Fibroblast of mammary gland (primary cell): Measurements from ENCODE around the gene VEPH1.

Experiments
- DNase-seq: peaks from one replicate; pipeline ENCODE4 v3.0.0-alpha.2; 2010; ENCODE audit warnings: low read depth
- H3K4me3 ChIP-seq: 2 replicates; pipeline ENCODE4 v1.5.1; 2011; ENCODE audit warnings: low read depth, mild to moderate bottlenecking, low read length, moderate library complexity; ENCODE audit not compliant: control insufficient read depth
- TF ChIP-seq, protein P1 (sequence below): conservative IDR thresholded peaks from 2 replicates; pipeline ENCODE4 v1.5.1; 2011; ENCODE audit warnings: low read depth, low read length, inconsistent platforms; ENCODE audit not compliant: control insufficient read depth, insufficient read depth

VEPH1 gene

GRCh38 chr3:157405457-157405856, 97.8 kb downstream of the VEPH1 start:
- H3K4me3 ChIP-seq: no peak overlapping the region
- peak; percentile 80 for DNase-seq
- TF ChIP-seq, protein P1, sequence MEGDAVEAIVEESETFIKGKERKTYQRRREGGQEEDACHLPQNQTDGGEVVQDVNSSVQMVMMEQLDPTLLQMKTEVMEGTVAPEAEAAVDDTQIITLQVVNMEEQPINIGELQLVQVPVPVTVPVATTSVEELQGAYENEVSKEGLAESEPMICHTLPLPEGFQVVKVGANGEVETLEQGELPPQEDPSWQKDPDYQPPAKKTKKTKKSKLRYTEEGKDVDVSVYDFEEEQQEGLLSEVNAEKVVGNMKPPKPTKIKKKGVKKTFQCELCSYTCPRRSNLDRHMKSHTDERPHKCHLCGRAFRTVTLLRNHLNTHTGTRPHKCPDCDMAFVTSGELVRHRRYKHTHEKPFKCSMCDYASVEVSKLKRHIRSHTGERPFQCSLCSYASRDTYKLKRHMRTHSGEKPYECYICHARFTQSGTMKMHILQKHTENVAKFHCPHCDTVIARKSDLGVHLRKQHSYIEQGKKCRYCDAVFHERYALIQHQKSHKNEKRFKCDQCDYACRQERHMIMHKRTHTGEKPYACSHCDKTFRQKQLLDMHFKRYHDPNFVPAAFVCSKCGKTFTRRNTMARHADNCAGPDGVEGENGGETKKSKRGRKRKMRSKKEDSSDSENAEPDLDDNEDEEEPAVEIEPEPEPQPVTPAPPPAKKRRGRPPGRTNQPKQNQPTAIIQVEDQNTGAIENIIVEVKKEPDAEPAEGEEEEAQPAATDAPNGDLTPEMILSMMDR: no peak

DNA sequence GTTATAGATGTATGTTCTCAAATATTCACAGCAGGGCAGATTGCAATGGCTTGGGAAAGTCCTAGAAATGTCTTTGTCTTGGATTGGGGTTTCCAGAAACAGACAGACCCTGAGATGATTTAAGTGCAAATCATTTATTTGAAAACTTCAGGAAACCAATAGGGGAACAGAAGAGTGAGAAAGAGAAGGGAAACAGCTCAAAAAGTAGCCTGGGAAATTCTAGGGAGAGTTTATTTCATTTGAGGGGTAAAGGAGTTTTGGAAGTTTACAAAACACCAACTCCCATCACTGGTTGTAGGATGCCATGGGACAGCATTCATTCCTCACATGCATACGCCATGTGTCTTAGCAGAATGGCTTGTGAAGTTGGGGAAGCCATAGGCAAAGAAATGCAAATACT, 98.8 kb downstream of the VEPH1 start:
- DNase-seq: no peak
- H3K4me3 ChIP-seq: no peak overlapping the region
- TF ChIP-seq, protein P1: no peak

DNA sequence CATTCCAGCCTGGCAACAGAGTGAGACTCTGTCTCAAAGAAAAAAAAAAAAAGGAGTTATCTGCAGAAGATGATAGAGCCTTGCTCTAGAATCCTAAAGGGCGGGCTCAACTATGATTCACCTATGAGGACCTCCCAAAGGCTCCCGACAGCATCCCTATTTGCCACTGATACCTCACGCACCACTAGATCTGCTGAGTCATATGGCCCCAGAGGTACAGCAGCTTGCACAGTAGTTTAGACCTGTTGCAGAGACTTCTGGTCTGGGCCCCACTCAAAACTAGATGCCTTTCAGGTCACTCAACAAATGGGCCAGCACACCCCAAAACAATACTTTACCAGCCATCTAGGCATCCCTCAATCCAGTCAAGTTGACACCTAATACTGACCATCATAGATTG, 104.6 kb downstream of the VEPH1 start:
- TF ChIP-seq, protein P1: no peak
- no peak overlapping the region for H3K4me3 ChIP-seq
- DNase-seq: no peak

- no peak overlapping the region for H3K4me3 ChIP-seq
- no peak for DNase-seq
- TF ChIP-seq, protein P1: no peak
These were observed 108.8 kb downstream of the VEPH1 start for GRCh38 chr3:157394411-157394810.

DNA sequence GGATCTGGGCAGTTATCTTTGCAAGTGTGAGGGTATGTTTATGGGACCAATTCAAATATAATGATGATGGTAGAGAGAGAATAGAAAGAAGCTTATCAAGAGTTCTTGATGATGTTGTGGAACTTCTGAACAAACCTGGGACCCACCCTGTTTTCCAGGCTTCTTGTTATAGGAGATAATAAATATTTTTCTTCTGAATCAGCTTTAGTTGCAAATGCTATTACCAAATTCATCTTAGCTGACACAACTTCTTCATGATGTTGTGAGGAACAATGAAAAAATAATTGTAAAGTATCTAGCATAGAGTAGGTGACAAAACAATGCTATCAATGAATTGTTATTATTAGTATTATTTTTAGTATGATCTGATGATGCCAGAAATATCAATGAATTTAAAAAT, 110.1 kb downstream of the VEPH1 start:
- DNase-seq: no peak
- H3K4me3 ChIP-seq: no peak overlapping the region
- TF ChIP-seq, protein P1: no peak

DNA sequence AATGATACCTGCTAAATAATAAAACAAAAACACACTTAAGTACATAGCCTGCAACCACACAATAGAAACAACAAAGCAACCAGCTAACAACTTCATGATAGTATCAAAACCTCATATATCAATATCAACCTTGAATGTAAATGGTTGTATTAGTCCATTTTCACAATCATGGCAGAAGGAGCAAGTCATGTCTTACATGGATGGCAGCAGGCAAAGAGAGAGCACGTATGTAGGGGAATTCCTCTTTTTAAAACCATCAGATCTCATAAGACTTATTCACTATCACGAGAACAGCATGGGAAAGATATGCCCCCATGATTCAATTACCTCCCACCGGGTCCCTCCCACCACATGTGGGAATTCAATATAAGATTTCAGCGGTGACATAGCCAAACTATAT, 111.1 kb downstream of the VEPH1 start:
- no peak for DNase-seq
- no peak overlapping the region for H3K4me3 ChIP-seq
- TF ChIP-seq, protein P1: no peak
